NB4 (cell line): ENCODE results near the gene PLEKHA6.
A peak's percentile ranks its signal among the peaks of the same experiment; 100 is the strongest.

Experiments used
- DNase-seq: peaks from one replicate; pipeline ENCODE4 v3.0.0; 2010; ENCODE audit warnings: low read depth
- H3K4me3 ChIP-seq: one replicate; pipeline ENCODE4 v1.5.1; 2011; ENCODE audit warnings: mild to moderate bottlenecking, low read depth, low read length, moderate library complexity
- CTCF ChIP-seq: IDR thresholded peaks from one replicate; pipeline ENCODE4 v1.5.1; 2012; ENCODE audit warnings: low read depth, low read length
- MAX ChIP-seq: IDR thresholded peaks from 2 replicates; pipeline ENCODE4 v1.6.1; 2011; ENCODE audit warnings: low read depth, low read length
- MYC ChIP-seq: IDR thresholded peaks from 2 replicates; pipeline ENCODE4 v1.6.1; 2011; ENCODE audit warnings: low read depth, low read length
- POLR2A ChIP-seq: IDR thresholded peaks from 2 replicates; pipeline ENCODE4 v1.6.1; 2011; ENCODE audit warnings: mild to moderate bottlenecking; ENCODE audit not compliant: insufficient read length; ENCODE audit errors: extremely low read depth

Gene PLEKHA6

GRCh38 chr1:204258213-204259115 is 101.3 kb downstream of the PLEKHA6 start:
- TF ChIP-seq CTCF: peak; percentile 87
- TF ChIP-seq MAX: no peak
- no peak; the same call in 1 of the 2 replicates for TF ChIP-seq MYC
- H3K4me3 ChIP-seq: no peak overlapping the region
- DNase-seq: peak; percentile 56

GRCh38 chr1:204257446-204257845 is 102.3 kb downstream of the PLEKHA6 start:
- no peak overlapping the region for H3K4me3 ChIP-seq
- TF ChIP-seq MYC: no peak
- TF ChIP-seq MAX: no peak
- no peak for TF ChIP-seq CTCF

GRCh38 chr1:204256531-204256930 is 103.2 kb downstream of the PLEKHA6 start:
- TF ChIP-seq POLR2A: no peak
- TF ChIP-seq CTCF: no peak
- no peak for TF ChIP-seq MAX
- no peak for TF ChIP-seq MYC
- H3K4me3 ChIP-seq: no peak overlapping the region

More at GRCh38 chr1:204257446-204257845, 102.3 kb downstream of the PLEKHA6 start:
- no peak for DNase-seq

GRCh38 chr1:204255966-204256365 is 103.8 kb downstream of the PLEKHA6 start:
- TF ChIP-seq MAX (no peak), MYC (no peak), POLR2A (no peak), CTCF (no peak)
- DNase-seq: no peak
- H3K4me3 ChIP-seq: no peak overlapping the region

More at GRCh38 chr1:204256531-204256930, 103.2 kb downstream of the PLEKHA6 start:
- no peak for DNase-seq

- no peak for DNase-seq
- no peak overlapping the region for H3K4me3 ChIP-seq
- TF ChIP-seq MYC (no peak), CTCF (no peak)
Measured at GRCh38 chr1:204255225-204255624, 104.5 kb downstream of the PLEKHA6 start.
